ENCODE data around the gene PAN2. TPM values are rescaled to one million over a fixed set of nuclear protein-coding genes. Genes with fewer than 3 reads are reported as not detected.

PAN2 gene
- total RNA-seq, 2 donors from 2014 or later, result 14.5 to 18.4 TPM

- TF ChIP-seq CTCF (IDR thresholded peaks at IDR 0.05), result no peak
- no peak for DNase-seq (ENCODE audit: low spot score)
Observed at GRCh38 chr12:56304872-56305590, 28.8 kb downstream of the PAN2 start.

GRCh38 chr12:56304276-56304675, 29.5 kb downstream of the PAN2 start:
- H3K9me3 ChIP-seq, result no peaks in the 10 kb centered on the region
- DNase-seq (ENCODE audit: low spot score), result no peak
- H3K36me3 ChIP-seq, result peaks cover 29% of the 10 kb centered on the region
- no peak overlapping the region for H3K4me3 ChIP-seq
- no peak overlapping the region for H3K27ac ChIP-seq
- peaks cover 0 to 20% of the 10 kb centered on the region in 2 donors for H3K4me1 ChIP-seq
- no peak for TF ChIP-seq CTCF (IDR thresholded peaks at IDR 0.05)
- no peaks in the 10 kb centered on the region for H3K27me3 ChIP-seq

More at GRCh38 chr12:56304872-56305590, 28.8 kb downstream of the PAN2 start:
- Histone ChIP-seq H3K4me1 (peaks cover 0 to 18% of the 10 kb centered on the region in 2 donors), H3K27me3 (no peaks in the 10 kb centered on the region), H3K4me3 (no peak overlapping the region), H3K27ac (no peak overlapping the region), H3K36me3 (peaks cover 36% of the 10 kb centered on the region), H3K9me3 (no peaks in the 10 kb centered on the region)

GRCh38 chr12:56300644-56301464, 32.9 kb downstream of the PAN2 start:
- Histone ChIP-seq H3K9me3 (no peaks in the 10 kb centered on the region), H3K4me3 (peak overlapping the region; percentile 65 to 90), H3K4me1 (peaks cover 0 to 54% of the 10 kb centered on the region in 2 donors), H3K27me3 (no peaks in the 10 kb centered on the region), H3K36me3 (peaks cover 16% of the 10 kb centered on the region), H3K27ac (peak overlapping the region; percentile 88 to 91)
- DNase-seq (ENCODE audit: low spot score), result no peak
- TF ChIP-seq CTCF (IDR thresholded peaks at IDR 0.05), result no peak

GRCh38 chr12:56299853-56300643, 33.8 kb downstream of the PAN2 start, which contains the start of gene CS:
Gene CS (minus strand): TSS chr12:56300330. CDS start chr12:56300201, 129 bp downstream.
- no peak for TF ChIP-seq CTCF (IDR thresholded peaks at IDR 0.05)
- H3K36me3 ChIP-seq, result peaks cover 11% of the 10 kb centered on the region
- H3K27ac ChIP-seq, result peak within 1 kb of the TSS; percentile 88 to 91
- H3K27me3 ChIP-seq, result no peaks in the 10 kb centered on the region
- peaks cover 0 to 54% of the 10 kb centered on the region in 2 donors for H3K4me1 ChIP-seq
- peak; percentile 99 for DNase-seq (ENCODE audit: low spot score)
- peak within 1 kb of the TSS; percentile 65 to 90 for H3K4me3 ChIP-seq
- no peaks in the 10 kb centered on the region for H3K9me3 ChIP-seq

DNA sequence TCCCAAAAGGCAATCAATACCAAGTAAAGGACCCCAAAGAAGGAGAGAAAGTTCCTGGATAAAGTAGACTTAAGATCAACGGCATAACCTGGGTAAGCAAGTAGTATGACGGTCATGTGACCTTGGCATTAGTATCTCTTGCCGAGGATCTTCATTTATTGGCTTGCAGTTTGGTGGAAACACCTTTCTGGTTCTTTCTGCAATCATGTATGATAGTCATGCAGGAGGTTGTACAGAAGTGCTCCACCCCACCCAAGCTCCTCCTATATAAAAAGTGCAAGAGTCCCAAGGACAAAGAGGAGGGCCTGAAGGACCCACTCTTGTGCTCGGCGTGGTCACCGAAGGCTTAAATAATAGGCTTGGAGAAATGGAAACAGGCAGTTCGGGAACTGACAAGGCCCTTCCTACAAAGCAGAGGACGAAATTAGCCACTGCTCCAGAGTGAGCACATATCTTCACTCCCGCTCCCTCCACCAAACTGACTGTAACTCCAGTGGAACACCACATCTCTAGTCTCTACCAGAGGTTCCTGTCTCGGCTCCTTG, 34.4 kb downstream of the PAN2 start:
- TF ChIP-seq CTCF (IDR thresholded peaks at IDR 0.05), result no peak
- Histone ChIP-seq H3K36me3 (peaks cover 9% of the 10 kb centered on the region), H3K4me3 (peak overlapping the region; percentile 65 to 90), H3K9me3 (no peaks in the 10 kb centered on the region), H3K27me3 (no peaks in the 10 kb centered on the region), H3K27ac (peak overlapping the region; percentile 88 to 91), H3K4me1 (peaks cover 0 to 54% of the 10 kb centered on the region in 2 donors)
- DNase-seq (ENCODE audit: low spot score), result peak; percentile 59

Data from right atrium auricular region (tissue), 2 donors.